ENCODE measurements around the gene SBF2.

Gene SBF2

DNA sequence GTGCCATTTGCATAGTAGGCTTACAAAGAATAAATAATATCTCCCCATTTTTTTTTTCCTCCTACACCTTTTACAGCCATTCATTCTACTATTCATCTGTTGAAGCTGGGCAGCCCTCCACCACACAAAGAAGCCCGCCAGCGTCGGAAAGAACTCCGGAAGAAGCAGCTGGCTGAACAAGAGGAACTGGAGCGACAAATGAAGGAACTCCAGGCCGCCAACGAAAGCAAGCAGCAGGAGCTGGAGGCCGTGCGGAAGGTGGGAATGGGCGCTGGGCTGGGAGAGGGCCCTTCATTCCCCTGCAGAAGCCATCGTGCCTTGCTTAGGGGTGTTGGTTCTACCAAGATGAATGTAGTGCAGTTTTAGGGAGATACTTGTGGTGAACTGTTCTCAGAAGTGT is 561.6 kb downstream of the SBF2 start:
- DNase-seq, result no peak

DNA sequence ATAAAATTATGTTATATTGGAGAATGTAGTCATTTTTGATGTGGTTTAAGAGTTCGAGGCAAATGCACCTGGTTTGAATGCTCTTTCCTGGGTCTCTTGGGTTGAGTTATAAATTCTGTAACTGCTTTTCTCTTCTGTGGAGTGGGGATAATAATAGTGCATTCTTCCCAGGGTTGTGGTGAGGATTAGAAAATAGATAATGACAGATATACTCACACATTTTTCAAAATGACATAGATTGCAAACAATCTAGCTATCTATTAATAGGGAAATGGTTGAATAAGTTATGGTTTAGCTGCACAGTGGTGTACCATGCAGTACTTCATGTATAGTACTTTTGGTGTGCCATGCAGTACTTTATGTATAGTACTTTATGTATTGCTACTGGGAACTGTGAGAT is 562.8 kb downstream of the SBF2 start:
- DNase-seq, result no peak
